ENCODE data around the gene FYN. TPM values are rescaled to one million over a fixed set of nuclear protein-coding genes. Genes with fewer than 3 reads are reported as not detected.
A peak's percentile ranks its signal among the peaks of the same experiment; 100 is the strongest.

Gene FYN
- total and polyA plus RNA-seq, 2 of the 8 experiments (the other 6 are each of a cell fraction or from before 2014, with no cell fraction given): 46.8 to 97.2 TPM

DNA sequence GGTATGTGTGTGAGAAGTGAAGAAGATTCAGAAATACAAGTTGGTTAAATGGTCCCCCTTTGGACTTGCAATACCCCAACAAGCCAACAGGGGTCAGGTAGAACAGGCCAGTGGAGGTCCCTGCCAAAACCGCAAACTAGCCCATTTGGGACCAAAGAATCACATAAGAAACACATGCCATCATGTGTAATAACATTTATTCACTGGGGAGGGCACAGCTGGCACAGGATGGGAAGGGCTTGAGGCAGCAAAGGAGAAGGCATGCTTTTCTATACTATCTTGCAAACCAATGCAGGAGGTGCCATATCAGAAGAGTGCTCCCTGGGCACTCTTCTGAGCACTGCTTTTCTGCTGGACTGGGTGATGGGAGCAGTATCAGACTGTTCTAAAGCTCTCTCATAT is 151.5 kb downstream of the FYN start (continued):
- TF ChIP-seq, protein P1, sequence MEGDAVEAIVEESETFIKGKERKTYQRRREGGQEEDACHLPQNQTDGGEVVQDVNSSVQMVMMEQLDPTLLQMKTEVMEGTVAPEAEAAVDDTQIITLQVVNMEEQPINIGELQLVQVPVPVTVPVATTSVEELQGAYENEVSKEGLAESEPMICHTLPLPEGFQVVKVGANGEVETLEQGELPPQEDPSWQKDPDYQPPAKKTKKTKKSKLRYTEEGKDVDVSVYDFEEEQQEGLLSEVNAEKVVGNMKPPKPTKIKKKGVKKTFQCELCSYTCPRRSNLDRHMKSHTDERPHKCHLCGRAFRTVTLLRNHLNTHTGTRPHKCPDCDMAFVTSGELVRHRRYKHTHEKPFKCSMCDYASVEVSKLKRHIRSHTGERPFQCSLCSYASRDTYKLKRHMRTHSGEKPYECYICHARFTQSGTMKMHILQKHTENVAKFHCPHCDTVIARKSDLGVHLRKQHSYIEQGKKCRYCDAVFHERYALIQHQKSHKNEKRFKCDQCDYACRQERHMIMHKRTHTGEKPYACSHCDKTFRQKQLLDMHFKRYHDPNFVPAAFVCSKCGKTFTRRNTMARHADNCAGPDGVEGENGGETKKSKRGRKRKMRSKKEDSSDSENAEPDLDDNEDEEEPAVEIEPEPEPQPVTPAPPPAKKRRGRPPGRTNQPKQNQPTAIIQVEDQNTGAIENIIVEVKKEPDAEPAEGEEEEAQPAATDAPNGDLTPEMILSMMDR (IDR thresholded peaks at IDR 0.05; ENCODE audit: control extremely low read depth in 1 of 3, insufficient read depth in 1 of 3, low read depth in 1 of 3, low read length in 3 of 3): peak; percentile 69 to 76 (median 69)
- TF ChIP-seq BACH1 (IDR thresholded peaks at IDR 0.05; ENCODE audit: low read length) (no peak), RAD21 (IDR thresholded peaks at IDR 0.05 in 1 of 2, conservative IDR thresholded peaks at IDR 0.05 in 1 of 2; ENCODE audit: low read depth in 2 of 2, low read length in 2 of 2) (peak; percentile 78 to 81), BCL11A (IDR thresholded peaks at IDR 0.05; ENCODE audit: low read depth in 2 of 2, low read length in 2 of 2) (no peak)
